Body of pancreas (tissue), 4 donors: ENCODE data around the gene ERBB4.

Experiments used
- POLR2A ChIP-seq, 3 donors: fragments of 450-650 bp; IDR thresholded peaks; one replicate each; pipeline ENCODE4 v1.6.1; 2016; ENCODE audit warnings: antibody characterized with exemption in 3 of 3, mild to moderate bottlenecking in 2 of 3
- TF ChIP-seq, protein P1 (sequence below), 7 experiments: fragments of 450-650 bp in 4 of 7; fragments of 200-600 bp in 3 of 7; sonication (generic) in 3 of 7; IDR thresholded peaks; one replicate each; pipeline ENCODE4 v1.5.1; 2016 to 2019; ENCODE audit warnings: antibody characterized with exemption in 7 of 7

DNA sequence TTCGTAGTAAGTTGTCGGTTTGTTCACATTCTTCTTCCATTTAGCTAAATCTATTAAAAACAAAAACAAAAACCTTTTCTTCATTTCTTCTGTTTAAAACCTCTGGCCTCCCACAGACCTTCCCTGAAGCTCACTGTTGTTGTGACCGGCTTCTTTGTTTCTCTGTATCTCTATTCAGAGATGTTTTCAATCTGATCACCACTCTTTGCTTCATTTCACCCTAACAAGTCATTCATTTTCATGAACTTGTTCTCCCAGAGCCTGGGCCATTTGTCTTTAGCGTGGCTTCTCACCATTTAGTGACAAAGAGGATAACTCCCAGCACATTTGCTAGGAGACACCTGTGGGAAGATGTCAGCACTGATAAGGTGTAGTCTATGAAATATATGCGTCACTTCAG is 794.2 kb downstream of the ERBB4 start:
- TF ChIP-seq, protein P1, sequence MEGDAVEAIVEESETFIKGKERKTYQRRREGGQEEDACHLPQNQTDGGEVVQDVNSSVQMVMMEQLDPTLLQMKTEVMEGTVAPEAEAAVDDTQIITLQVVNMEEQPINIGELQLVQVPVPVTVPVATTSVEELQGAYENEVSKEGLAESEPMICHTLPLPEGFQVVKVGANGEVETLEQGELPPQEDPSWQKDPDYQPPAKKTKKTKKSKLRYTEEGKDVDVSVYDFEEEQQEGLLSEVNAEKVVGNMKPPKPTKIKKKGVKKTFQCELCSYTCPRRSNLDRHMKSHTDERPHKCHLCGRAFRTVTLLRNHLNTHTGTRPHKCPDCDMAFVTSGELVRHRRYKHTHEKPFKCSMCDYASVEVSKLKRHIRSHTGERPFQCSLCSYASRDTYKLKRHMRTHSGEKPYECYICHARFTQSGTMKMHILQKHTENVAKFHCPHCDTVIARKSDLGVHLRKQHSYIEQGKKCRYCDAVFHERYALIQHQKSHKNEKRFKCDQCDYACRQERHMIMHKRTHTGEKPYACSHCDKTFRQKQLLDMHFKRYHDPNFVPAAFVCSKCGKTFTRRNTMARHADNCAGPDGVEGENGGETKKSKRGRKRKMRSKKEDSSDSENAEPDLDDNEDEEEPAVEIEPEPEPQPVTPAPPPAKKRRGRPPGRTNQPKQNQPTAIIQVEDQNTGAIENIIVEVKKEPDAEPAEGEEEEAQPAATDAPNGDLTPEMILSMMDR (IDR thresholded peaks at IDR 0.05), result no peak
- no peak for TF ChIP-seq POLR2A (IDR thresholded peaks at IDR 0.05)
